ENCODE measurements around the gene RHEB.

Gene RHEB

GRCh38 chr7:151504715-151505326, 14.9 kb downstream of the RHEB start:
- no peak for DNase-seq (ENCODE audit: low read depth in 2 of 2)

DNA sequence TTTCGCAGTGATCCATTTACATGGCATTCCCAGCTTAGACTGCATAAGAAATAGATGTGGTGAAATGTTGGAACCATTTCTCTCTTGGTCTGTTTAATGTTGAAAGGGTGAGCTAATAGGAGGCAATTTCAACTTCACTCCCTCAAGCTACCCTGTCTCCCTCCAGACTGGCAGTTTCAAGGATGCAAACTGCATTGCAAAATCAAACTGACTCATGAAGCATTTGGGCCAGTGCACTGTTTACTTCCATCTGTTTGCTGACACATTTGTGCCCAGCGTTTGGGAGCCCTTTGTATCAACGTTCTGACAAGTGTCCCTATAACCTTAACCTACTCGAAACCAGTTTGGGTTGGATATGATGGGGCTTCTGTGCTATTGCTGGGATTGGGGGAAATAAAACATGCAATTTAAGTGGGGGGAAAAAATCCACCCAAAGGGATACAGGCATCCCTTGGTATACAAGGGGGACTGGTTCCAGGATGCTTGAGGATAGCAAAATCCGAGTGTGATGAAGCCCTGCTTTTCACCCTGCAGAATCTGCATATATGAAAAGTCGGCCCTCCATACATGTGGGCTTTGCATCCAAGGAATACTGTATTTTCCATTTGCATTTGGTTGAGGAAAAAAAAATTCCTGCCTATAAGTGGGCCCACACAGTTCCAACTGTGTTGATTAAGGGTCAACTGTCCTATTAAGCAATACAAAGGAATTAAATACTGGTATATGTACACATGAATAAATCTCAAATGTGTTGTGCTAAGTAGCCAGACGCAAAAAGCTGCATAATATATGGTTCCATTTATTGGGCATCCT, 15.6 kb downstream of the RHEB start:
- no peak for DNase-seq (ENCODE audit: low read depth in 2 of 2)

- no peak for DNase-seq (ENCODE audit: low read depth in 2 of 2)
Observed at GRCh38 chr7:151501676-151502075, 18.0 kb downstream of the RHEB start.

- DNase-seq (ENCODE audit: low read depth in 2 of 2) = no peak
Observed at GRCh38 chr7:151498495-151498894, 21.2 kb downstream of the RHEB start.

DNA sequence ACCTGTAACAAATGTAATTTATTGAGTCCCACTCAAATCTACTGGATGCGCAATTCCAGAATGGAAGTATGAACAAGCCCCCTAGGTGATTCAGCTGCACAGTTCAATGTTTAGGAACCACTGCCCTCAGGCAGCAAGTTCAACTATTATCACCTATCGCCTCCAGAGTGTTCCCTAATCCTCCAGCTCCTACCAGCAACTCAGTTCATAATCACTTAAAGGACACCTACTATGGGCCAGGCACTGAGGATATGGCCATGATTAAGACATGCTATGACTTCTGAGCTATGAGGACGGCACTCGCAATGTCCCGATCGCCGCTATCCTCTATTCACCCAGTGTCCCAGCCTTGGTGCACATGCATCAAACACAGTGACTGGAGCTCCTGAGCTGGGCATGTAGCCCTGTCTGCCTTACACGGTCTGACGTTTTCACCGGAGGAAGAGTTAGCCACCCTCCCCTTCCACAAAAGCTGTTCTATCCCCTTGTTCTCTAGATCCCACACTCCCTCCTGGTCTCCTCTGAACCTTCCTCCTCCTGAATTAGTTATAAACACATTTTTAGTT, 22.3 kb downstream of the RHEB start:
- no peak for DNase-seq (ENCODE audit: low read depth in 2 of 2)

GRCh38 chr7:151495360-151495759, 24.3 kb downstream of the RHEB start:
- no peak for DNase-seq (ENCODE audit: low read depth in 2 of 2)

GRCh38 chr7:151494298-151495284, 25.1 kb downstream of the RHEB start:
- no peak for DNase-seq (ENCODE audit: low read depth in 2 of 2)

DNA sequence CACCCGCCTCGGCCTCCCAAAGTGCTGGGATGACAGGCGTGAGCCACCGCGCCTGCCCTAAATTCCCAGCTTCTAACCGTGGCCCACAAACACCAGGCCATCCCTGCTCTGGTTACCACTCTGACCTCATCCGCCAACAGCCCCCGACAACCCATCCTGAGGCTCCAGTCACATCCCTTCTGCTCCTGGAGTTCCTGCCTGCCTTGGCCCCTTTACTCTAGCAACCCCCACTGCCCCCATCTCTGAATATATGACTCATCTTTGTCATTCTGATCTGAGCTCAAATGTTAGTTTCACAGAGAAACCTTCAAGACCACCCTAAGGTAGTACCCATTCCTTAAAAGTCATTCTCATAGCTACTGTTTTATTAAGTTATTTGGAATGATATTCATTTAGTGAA, 26.6 kb downstream of the RHEB start:
- no peak for DNase-seq (ENCODE audit: low read depth in 2 of 2)

DNA sequence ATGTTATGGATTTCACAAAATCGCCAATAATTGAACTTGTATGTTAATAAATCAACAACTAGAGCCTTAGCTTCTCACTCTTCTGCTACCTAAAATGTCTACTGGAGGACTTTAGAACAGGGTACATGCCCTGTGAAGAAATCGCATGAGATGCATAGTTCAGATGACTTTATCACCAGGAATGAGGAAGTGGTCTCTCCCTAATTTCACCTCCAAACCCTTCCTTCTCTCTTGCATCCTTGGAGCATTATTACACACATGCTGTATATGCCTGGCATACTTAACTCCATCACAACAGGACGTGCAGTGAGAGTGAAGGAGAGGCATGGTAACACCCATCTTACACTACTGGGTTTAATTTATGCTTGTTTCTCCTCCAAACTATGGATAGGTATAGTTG, 27.8 kb downstream of the RHEB start:
- DNase-seq (ENCODE audit: low read depth in 2 of 2) = no peak

GRCh38 chr7:151490456-151491105, 29.1 kb downstream of the RHEB start:
- no peak for DNase-seq (ENCODE audit: low read depth in 2 of 2)

GRCh38 chr7:151489498-151489897, 30.2 kb downstream of the RHEB start:
- DNase-seq (ENCODE audit: low read depth in 2 of 2) = no peak

DNA sequence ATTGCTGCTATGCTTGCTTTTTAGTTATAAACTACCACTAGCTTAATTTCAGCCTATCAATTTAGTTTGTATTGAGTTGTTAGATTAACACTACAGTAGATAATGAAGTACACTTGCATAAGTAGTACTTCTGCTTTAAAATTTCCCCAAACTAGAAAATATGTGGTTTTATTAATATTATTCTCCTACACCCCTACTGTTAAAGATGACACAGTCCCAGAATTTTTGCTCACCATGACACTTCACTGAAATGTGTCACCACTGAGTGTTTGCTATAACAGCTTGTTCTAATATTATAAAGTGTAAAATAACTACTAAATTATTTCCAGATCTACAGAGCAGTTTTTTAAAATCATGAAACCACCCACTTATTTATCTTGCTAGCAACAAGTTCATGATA, 31.6 kb downstream of the RHEB start:
- DNase-seq (ENCODE audit: low read depth in 2 of 2) = no peak

- no peak for DNase-seq (ENCODE audit: low read depth in 2 of 2)
Observed at GRCh38 chr7:151487228-151487627, 32.5 kb downstream of the RHEB start.

DNA sequence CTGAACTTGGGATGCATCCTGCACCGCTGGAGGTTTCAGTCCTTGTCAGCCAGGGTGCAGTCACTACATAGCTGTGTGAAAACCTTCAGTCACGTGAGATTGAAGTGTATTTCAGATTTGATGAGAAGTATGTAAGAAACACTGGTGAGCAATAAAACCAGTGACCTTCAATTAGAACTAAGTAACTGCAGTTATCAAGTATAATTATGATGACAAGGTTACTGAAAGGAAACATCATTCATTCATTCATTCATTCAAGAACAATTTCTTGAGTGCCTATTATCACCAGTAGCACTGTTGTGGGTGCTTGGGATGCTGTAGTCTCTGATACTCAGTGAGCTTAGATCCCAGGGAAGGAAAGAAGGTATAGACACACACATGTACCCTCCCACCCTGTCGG, 33.6 kb downstream of the RHEB start:
- DNase-seq (ENCODE audit: low read depth in 2 of 2) = no peak

DNA sequence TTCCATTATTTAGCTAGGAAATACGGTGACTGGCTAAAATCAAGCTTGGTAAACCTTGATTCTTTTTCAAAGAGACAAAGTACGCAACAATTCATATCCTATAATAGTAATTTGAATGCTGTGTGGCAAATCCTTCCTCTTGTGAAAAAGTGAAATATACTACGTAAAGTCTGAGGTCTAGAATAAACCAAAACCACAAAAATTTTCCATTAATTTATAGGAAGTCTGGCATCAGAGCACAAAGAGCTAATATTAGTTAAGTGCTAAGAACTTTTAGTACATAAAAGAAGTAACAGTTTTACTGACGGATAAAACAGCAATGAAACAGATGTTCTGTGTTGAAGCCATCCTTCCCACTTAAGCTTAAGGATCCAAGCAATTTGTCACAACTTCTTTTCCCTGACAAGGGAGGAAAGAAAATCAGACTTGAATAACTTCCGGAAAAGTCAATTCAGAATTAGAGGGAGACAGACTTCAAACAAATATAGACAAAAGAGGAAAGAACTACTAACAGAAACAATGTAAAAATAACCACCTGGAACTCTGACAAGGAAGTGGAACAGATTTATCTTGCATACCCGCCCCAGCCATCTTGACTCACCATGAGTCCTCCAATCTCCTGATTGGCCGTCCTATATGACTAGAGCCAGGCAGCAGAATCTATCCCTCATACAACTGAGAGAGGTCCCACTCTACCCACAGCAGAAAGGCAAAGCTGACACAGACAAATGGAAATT, 34.6 kb downstream of the RHEB start:
- DNase-seq (ENCODE audit: low read depth in 2 of 2) = no peak

GRCh38 chr7:151483711-151483983, 36.0 kb downstream of the RHEB start:
- no peak for DNase-seq (ENCODE audit: low read depth in 2 of 2)

GRCh38 chr7:151482883-151483710, 36.6 kb downstream of the RHEB start:
- DNase-seq (ENCODE audit: low read depth in 2 of 2) = no peak

DNA sequence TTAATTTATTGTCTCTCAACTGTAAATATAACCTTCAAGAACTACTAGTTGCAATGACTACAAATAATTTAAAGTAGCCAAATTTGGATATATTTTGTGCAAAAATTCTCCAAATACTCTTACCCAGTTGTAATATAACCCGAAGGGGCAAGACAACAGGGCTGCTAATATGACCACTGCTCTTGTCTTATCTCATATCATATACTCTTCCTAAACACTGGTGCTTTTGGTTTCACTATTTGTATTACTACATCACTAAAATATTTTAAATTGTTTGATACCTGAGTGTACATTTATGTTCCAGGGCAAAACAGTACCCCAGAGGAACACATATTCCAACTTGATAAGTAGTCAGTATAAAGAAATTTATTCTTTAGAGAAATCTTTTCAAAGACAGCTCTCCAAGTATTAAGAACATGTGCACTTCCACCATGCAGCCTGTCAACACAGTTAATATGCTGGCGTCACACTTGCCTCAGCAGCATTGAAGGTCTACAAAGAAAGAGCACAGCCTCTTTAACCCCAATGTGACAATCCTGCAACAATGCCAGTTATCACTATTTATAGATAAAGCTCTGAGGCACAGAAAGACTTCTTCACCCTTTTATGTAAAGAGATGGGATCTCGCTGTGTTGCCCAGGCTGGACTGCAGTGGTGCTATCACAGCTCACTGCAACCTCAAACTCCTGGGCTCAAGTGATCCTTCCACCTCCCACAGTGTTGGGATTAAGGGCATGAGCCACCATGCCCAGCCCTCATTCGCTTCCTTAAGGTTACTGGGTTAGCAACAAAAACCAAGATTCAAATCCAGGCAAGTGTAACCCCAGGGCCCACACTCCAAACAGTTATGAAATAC, 37.8 kb downstream of the RHEB start:
- DNase-seq (ENCODE audit: low read depth in 2 of 2) = no peak

GRCh38 chr7:151477867-151478266, 41.8 kb downstream of the RHEB start:
- DNase-seq (ENCODE audit: low read depth in 2 of 2) = no peak
